Stimulated activated CD4-positive, alpha-beta T cell treated with anti-CD3 and anti-CD28 coated beads, Interleukin-1b, Interleukin-23, amount 100 ng/mL, for 4 hours (primary cell): ENCODE measurements around the gene RFNG.
"Not testable (repeated sequence)": the region's sequence is repeated elsewhere in the genome, so short reads cannot be mapped to it uniquely, and the experiment has no call there.

Source experiments
- DNase-seq, 2 donors: peaks; one replicate each; pipeline ENCODE4 v3.0.0-alpha.2; 2020; ENCODE audit warnings: low read depth in 2 of 2

Gene RFNG

DNA sequence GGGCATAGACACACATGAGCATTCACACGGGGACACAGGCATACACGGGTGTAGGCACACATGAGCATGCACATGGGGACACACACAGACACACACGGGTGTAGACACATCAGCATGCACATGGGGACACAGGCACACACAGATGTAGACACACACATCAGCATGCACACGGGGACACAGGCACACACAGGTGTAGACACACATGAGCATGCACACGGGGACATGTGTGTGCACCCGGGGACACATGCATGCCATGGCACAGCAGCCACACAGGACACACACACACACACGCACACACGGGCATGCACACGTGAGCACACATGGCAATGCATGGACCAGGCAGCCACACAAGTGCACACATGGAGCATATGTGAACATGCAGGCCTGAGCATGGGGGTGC lies 9.0 kb downstream of the RFNG start:
- no peak for DNase-seq

DNA sequence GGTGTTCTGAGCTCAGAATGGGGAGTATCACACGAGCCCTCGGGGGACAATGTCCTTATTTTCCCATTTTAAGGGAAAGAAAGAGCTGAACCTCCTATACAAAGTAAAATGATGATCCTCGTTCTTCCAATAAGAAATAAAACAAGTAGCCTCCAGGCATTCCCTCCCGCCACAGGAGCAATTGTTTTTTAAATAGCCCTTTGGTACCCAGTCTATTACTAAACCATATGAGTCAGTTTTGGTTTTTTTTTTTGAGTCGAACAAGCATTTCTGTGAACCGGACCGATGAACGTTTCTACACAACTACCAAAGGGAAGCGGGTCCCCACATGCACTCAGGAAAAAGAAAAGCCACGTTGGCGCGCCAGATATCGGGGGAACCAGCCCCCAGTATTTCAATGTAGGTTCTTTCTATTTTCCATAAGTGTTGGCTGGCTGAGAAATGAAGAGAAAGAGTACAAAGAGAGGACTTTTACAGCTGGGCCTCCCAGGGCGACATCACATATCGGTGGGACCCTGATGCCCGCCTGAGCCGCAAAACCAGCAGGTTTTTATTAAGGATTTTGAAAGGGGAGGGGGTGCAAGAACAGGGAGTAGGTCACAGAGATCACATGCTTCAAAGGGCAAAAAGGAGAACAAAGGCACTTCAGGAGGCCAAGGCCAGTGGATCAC lies 10.3 kb downstream of the RFNG start:
- no peak for DNase-seq

- DNase-seq: no peak
Observed at GRCh38 chr17:82039695-82040299, 11.8 kb downstream of the RFNG start.

DNA sequence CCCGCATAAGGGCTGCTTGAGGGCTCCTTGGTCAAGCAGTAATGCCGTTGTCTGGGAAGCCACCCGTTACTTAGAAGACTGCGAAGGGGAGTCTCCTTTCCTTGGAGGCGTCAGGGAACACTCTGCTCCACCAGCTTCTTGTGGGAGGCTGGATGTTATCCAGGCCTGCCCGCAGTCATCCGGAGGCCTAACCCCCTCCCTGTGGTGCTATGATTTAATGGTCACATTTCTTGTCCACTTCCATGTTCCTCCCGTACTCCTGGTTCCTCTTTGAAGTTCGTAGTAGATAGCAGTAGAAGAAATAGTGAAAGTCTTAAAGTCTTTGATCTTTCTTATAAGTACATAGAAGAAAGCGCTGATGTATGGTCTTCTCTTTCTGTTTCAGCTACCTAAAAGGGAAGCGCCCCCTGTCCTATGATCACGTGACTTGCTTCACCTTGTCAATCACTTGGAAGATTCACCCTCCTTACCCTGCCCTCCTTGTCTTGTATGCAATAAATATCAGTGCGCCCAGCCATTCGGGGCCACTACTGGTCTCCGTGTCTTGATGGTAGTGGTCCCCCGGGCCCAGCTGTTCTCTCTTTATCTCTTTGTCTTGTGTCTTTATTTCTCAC lies 12.7 kb downstream of the RFNG start:
- DNase-seq: not testable (repeated sequence)

GRCh38 chr17:82037889-82038195 lies 13.8 kb downstream of the RFNG start:
- DNase-seq: no peak

- peak; percentile 80 to 92 for DNase-seq
Observed at GRCh38 chr17:82037092-82037888, 14.3 kb downstream of the RFNG start, which contains the start of gene DCXR. Gene DCXR (minus strand): TSS chr17:82037697. CDS start chr17:82037682, 15 bp downstream.

GRCh38 chr17:82036634-82037091 lies 14.9 kb downstream of the RFNG start:
- DNase-seq: no peak

DNA sequence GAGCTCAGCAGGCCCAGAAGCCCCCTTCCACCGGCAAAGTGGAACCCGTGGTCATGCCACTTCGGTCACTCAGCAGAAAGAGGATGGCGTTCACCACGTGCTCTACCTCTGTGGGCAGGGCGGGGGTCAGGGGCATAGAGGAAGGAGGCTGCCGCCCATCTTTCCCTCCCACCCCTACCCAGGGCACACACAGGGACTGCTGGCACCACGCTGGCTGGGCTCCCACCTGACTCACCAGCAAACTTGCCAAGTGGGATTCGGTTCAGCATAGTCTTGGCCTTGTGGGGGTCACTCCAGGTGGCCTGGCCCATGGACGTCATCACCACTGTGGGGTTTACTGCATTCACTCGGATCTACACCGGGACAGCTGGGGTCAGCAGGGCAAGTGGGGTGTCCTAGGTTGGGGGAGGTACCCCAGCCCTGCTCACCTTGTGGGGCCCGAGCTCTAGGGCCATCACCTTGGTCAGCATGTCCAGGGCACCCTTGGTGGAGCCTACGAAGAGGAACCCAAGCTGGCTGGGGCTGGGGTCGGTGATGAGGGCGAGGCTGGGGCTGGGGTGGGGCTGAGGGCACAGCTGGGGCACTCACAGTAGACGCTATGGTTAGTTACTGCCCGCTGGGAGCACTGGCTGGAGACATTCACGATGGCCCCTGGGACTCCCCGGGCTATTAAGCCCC lies 15.5 kb downstream of the RFNG start:
- DNase-seq: no peak

- DNase-seq: no peak
Observed at GRCh38 chr17:82035488-82035887, 16.1 kb downstream of the RFNG start.

GRCh38 chr17:82034371-82035011 lies 17.1 kb downstream of the RFNG start:
- no peak for DNase-seq

DNA sequence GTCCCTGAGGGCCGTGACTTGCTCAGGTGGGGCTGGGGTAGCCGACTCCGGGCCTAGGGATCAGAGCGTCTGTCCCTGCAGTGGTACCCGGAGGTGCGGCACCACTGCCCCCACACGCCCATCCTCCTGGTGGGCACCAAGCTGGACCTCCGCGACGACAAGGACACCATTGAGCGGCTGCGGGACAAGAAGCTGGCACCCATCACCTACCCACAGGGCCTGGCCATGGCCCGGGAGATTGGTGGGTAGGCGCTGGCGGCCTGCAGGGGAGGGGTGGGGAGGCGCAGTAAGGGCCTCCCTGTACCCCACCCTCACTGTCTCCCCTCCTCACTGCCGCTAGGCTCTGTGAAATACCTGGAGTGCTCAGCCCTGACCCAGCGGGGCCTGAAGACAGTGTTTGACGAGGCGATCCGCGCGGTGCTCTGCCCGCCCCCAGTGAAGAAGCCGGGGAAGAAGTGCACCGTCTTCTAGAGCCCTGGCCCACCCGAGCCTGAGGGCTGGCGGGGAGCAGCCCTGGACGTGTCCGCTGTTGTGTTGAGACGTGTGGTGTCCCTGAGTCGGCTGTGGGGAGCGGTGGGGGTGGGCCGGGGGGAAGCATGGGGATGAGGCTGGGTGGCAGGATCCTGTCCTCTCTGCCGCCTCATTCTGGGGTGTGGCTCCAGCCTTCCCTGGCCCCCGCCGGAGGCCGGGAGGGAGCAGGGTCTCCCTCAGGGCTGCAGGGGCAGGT lies 18.1 kb downstream of the RFNG start:
- no peak for DNase-seq

- no peak for DNase-seq
Observed at GRCh38 chr17:82031885-82032627, 19.6 kb downstream of the RFNG start.

DNA sequence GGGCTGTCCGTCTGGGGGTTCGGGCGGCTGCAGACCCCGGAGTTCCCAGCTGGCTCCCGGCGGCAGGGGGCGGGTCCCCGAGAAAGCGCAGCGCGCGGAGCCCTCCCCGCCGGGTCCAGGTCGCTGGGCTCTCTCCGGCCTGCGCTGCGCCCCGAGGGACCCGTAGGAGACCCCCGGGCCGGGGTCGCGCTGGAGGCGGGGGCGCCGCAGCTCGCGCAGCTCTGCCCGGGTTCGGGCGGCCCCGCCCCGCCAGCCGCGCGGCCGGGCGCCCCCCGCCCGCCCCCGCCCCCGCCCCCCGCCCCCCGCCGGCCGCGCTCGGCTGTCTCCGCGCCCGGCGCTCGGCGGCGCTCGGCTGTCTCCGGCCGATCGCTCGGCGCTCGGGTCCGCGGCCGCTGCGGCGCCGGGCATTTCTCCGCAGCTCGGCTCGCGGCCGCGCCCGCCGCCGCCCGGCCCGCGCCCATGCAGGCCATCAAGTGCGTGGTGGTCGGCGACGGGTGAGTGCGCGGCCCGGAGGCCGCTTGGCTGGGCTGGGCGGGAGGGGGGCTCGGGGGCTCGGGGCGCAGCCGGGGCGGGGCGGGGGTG lies 20.2 kb downstream of the RFNG start, which contains the start of gene RAC3:
Gene RAC3, plus strand, starts transcription at position 376 of the 582 bp plus-strand sequence. Its CDS starts 84 bp downstream, at position 460.
- DNase-seq: no peak

GRCh38 chr17:82030470-82031302 lies 20.9 kb downstream of the RFNG start:
- peak; percentile 72 to 77 for DNase-seq

GRCh38 chr17:82029990-82030469 lies 21.6 kb downstream of the RFNG start:
- DNase-seq: no peak

DNA sequence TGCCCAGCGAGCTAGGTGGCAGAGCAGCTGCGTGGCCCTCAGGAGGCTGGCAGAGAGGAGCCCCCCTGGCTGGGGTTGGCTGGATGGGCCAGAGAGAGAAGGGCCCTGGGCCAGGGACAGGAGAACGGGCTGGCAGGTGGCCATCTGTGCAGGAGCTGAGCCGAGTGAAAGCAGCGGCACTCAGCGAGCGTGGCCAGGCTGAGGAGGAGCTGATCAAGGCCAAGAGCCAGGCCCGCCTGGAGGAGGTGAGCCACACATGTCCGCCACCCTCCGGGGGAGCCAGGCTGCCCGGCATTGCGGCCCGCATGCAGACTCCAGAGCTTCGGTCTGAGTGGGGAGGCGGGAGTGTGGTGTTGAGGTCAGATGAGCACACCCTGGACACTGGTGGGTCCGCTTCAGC lies 22.2 kb downstream of the RFNG start:
- no peak for DNase-seq

- DNase-seq: no peak
Observed at GRCh38 chr17:82028966-82029365, 22.6 kb downstream of the RFNG start.

- DNase-seq: no peak
Observed at GRCh38 chr17:82028246-82028645, 23.4 kb downstream of the RFNG start.
